ENCODE data around the gene TMCC1.
"Not testable (repeated sequence)": the region's sequence is repeated elsewhere in the genome, so short reads cannot be mapped to it uniquely, and the experiment has no call there.

TMCC1 gene

DNA sequence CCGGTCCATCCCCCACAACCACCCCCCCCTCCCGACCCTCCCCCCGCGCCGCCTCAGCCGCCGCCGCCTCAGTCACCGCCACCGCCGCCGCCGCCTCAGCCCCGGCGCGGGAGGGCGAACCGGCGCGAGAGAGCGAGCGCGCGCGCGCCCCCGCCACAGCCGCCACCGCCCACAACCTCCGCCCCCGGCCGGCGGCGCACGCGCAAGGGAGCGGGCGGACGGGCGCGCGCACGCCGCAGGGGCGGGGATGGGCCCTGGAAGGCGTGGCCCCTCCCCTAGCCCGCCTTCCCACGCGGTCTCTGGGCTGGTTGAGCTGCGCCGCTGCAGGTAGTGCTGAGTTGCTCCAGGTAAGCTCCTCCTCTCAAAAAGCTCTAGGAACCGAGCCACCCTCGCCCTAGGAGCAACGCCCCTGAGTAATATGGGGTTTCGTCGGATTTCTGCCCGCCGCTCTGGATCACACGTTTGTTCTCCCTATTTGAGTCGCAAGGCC lies at the start of gene TMCC1:
Gene TMCC1, minus strand, starts transcription at position 131 of the 490 bp plus-strand sequence.
- DNase-seq: peak; percentile 89

DNA sequence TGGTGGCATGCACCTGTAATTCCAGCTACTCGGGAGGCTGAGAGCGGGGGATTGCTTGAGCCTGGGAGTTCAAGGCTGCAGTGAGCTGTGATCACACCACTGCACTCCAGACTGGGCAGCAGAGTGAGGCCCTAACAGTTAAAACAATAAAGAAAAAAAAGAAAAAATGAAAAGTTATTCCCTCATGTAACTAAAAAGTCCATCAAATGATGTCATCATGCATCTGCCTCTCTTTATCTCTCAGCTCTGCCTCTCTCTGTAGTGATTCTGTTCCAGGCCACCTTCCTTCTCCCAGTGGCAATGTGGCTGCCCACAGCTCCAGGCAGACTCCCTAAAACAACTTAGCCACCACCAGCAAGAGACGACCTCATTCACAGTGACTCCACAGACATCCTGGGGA lies 49.5 kb upstream of the TMCC1 start:
- no peak for DNase-seq

DNA sequence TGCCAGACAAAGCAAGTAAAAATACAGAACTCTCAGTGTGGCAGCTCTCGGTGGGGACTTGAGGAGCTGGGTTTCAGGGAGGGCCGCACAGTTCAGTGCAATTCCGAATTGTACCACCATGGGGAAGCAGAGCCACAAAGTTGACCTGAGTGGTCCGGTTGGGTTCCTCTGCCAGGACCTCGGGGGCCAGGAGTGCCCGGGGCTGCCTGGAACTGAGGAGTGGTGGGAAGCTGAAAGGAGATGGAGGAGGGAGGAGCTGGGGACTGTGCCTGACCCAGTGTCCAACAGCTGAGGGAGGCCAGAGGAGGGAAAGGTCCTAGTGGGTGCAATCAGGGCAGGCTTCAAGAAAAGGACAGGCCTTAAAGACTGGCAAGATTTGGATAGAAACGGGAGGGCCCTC lies 48.8 kb upstream of the TMCC1 start:
- peak; percentile 28 for DNase-seq

GRCh38 chr3:129940086-129940485 lies 46.6 kb upstream of the TMCC1 start:
- DNase-seq: no peak

- DNase-seq: no peak
Observed at GRCh38 chr3:129938140-129938930, 44.8 kb upstream of the TMCC1 start.

DNA sequence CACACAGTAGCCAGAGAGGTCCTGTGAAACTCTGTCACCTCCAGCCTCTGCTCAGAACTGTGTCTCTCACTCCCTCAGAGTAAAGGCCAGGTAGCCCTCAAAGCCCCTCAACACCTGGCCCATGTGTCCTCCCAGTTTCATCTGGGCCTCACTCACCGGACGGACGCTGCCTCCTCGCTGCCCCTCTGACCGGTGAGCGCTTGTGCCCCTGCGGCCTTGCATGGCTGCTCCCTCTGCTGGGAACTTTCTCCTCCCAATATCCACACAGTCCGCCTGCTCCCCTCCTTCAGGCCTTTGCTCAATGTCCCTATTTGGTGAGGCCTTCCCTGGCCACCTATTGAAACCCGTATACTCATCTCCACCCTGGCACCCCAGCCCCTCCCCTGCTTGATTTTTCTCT lies 44.2 kb upstream of the TMCC1 start:
- no peak for DNase-seq

DNA sequence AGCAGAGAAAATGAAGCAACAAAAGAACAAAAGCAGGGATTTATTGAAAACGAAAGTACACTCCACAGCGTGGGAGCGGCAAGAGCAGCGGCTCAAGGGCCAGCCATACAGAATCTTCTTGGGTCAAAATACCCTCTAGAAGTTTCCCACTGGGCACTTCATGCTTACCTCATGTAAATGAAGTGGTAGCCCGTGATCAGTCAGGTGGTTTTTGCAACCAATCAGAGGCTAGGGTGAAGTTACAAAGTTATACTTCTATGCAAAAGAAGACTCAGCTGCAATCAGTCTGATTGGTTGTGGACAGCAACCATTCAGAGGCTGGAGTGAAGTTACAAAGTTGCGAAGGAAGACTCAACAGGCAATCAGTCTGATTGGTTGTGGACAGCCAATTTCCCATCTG lies 43.2 kb upstream of the TMCC1 start:
- DNase-seq: no peak

GRCh38 chr3:129934234-129935123 lies 41.0 kb upstream of the TMCC1 start:
- peak; percentile 20 for DNase-seq

DNA sequence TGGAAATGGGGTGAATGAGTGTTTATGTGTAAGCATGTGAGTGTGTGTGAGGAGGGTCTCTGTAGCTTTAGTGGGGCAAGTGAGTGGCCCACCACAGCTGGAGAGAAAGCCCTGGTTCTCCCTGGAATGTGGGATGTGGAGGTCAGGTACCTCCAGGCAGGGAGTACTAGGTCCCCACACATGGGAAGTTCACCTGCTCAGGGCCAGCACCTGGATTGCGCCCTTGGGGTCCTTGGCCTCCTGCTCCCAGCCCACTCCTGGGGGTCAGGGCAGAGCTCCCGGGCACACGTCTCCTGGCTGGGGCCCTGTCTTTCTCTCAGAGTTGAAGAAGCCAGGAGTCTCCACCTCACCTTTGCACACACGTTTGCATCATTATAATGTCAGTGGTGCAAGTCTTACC lies 40.0 kb upstream of the TMCC1 start:
- no peak for DNase-seq

DNA sequence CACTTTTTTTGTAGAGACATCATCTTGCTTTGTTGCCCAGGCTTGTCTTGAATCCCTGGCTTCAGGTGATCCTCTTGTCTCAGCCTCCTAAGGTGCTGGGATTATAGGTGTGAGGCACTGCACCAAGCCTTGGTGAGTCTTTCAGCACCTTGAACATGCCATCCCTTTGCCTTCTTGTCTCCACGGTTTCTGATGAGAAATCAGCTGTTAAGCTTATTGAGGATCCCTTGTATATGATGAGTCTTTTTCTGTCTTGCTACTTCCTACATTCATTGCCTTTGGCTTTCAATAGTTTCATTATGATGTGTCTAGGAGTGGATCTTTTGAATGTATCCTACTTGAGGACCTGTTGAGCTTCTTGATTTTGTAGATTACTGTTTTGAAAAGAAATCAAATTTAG lies 35.9 kb upstream of the TMCC1 start:
- DNase-seq: no peak

DNA sequence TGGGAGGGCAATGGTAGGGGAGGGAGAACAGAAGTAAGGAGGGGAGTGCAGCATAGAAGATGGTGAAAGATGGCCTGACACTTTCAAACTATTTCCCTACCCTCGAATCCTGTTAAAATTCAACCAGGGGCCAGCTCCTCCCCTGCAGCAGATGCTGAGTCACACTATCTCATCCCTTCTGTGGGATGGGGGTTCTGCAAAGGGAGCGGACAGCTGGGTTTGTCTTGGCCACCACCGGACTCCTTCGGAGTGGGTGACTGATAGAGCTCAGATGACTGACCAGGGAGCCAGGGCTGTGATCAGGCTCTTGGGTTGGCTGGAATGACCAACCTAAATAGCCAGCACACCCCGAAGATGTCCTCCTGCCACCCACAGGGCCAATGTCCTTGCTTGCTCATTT lies 33.6 kb upstream of the TMCC1 start:
- DNase-seq: no peak

DNA sequence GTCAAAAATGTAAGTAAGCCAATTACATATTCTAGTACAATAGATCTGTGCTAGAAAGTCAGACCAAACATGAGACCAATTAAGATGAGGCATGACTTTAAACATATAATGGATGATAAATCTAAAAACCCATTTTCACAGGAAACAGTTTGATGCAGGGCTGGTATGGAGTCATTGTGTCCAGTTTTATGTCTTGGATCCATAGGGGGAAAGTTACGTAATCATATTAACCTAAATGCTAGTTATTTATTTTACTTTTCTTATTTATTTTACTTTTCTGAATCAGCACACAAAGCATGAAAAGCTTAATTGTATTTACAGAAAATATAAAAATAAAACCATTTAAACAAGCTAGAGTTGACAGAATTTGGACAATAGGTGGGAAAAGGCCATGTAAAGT lies 26.3 kb upstream of the TMCC1 start:
- DNase-seq: no peak

- no peak for DNase-seq
Observed at GRCh38 chr3:129919357-129919756, 25.8 kb upstream of the TMCC1 start.

- no peak for DNase-seq
Observed at GRCh38 chr3:129918461-129918860, 24.9 kb upstream of the TMCC1 start.

- no peak for DNase-seq
Observed at GRCh38 chr3:129917423-129918007, 24.0 kb upstream of the TMCC1 start.

- no peak for DNase-seq
Observed at GRCh38 chr3:129913618-129914017, 20.1 kb upstream of the TMCC1 start.

DNA sequence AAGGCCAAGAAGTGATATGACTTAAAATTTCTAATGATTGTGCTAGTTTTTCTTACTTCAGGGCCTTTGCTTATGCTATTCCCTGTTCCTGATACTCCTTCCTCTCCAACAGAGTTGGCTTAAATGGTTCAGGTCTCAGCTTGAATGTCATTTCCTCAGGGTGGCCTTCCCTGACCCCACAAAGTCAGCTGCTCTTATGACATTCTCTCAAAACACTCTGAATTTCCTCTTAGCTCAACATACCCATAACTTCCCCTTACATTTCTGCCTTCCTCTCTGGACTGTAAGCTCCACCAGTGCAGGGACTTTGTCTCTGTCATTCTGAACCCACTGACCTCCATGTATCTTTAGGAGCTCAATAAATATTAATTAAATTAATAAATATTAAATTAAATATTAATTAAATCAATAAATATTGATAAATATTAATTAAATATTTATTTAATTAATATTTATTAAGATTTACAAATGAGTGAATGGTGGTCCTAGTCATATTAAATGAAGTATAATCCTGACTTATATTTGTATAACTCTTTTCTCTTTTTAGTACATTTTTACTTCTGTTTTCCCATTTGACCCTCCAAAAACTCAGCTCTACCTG lies 17.9 kb upstream of the TMCC1 start:
- no peak for DNase-seq

GRCh38 chr3:129909235-129909634 lies 15.7 kb upstream of the TMCC1 start:
- not testable (repeated sequence) for DNase-seq

- DNase-seq: no peak
Observed at GRCh38 chr3:129908417-129908816, 14.9 kb upstream of the TMCC1 start.

- not testable (repeated sequence) for DNase-seq
Observed at GRCh38 chr3:129901272-129901671, 7.8 kb upstream of the TMCC1 start.

DNA sequence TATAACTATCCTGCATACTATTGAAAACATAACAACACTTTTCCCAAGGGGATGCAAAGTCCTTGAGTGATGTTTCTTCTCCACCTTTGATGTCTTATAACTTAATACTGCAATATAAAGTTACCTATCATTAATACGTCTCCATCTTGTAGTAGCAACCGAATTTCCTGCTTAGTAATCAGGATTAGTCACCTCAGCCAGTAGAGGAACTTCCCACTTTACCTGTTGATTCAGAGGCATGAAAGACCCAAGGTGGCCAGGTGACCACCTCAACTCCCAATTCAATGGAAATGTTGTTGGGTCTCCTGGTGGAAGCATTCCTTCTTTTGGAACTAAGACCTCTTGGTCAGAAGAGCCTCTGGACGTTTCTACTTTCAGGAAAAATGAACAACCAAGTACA lies 3.5 kb upstream of the TMCC1 start:
- DNase-seq: no peak

DNA sequence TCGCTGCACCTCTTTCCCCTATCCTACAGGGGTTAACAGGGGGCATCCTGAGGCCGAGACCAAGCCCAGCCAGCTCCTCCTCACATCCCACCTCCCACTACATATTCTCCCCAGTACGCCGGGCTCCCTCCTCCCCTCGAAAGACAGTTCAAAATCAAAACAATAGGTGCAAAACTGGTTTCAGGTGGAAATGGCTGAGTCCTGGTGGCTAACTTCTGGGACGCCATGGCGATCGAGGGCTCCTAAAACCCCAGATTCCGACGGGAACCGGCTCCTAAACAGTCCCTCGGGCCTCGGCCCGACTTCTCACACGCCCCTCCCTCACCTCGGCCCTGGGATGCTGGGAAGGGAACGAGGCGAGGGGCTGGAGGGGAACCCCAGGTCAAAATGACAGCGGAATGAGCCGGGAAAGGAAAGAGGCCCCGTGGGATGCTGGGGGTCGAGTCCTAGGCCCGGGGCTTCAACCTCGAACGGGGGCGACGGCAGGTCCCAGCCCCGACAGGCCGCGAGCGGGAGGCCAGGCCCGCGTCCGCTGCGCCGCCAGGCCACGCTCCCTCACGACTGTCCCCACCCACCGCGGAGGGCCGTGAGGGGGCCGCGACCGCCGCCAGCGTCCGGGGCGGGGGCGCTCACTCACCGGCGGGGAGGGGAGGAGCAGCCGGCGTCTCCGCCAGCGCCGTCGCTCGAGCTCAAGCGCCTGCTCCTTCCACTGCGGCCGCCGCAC lies 492 bp downstream of the TMCC1 start:
- peak; percentile 75 for DNase-seq

Measured in activated naive CD4-positive, alpha-beta T cell treated with anti-CD3 and anti-CD28 coated beads, Interleukin-2, amount 50 U/mL, for 16 hours (primary cell).